ENCODE data around the gene NTPCR.

The NTPCR gene

DNA sequence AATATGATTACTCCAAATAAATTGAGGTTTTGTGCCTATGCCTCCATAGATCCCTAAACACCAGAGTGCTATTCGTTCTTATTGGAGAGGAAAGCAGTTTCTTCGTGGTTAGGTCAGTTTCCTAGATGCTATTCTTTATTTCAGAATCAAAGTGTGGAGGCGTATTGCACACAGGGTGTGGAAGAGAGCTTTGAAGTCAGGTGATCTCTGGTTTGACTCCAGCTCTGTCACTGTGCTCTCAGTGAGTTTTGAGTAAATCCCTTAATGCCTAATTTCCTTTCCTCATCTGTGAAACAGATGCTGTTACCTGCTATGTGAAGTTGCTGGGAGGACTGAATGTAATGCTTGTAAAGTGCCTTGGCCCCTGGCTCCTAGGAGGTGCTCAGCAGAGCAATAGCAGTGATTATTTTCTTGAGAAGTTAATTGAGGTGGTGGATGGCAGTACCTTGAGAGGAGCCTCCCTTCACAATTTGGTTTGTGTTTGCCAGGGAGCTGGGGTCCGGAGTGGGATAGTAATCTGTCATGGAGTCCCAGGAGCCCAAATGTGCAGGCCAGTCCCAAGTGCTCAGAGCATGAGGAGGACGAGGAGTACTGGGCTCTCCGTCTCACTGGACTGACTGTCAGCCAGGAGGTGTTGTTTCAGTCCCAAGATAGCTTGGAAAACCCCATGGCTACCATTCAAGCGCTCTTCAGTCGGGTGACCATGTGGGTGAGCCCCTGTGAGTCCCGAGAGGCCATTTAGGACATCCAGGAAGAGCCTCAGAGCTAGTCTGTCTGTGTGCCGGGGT is 14.9 kb downstream of the NTPCR start:
- DNase-seq: no peak

DNA sequence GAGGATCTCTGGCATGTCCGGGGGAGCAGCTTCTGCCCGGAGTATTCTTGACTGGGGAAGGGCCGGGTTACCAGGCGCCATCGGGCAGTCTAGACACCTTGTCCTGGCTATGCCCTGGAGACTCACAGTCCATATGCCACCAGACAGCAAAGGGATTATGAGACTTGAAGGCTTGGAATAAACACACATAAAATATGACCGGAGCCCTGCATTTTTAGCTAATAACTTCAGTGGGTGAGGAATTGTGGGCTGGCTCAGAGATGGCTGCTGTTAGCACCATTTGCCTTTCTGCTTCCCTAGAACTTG is 15.5 kb downstream of the NTPCR start:
- DNase-seq: no peak

DNA sequence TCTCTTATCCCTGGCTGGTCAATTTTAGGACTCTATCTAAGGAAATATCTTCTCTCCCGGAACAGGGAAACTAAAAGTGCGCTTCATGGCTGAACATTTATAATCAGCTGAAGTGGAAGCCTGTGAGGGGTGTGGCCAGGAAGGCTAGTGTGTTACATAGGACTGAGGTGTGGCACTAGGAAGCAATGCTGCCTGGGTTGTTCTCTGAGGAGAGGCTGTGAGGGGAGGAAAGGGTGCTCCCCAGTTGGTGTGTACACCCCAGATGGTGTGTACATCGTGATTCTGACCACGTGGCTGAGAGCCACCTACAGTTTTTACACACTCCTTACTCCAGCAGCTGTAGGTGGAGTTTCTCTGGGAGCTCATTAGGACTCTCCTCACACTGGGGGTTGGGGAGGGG is 16.3 kb downstream of the NTPCR start:
- DNase-seq: no peak

DNA sequence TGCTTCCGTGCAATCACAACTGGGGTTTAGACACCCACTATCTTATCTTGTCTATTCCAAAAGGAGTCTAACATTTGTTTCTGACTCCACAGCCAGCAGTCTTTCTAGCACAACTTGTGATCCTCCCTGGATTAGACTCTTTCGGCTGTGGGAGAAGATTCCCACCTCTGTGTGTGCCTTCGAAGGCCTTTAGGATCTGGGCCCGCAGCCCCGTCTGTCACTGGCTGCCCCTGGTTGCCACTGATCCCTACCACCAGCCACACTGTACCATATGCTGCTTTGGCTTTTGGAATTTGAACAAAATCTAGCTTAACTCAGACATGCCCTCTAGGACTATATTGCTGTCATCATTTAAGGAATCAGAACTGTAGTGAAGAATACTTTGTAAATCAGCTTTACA is 18.0 kb downstream of the NTPCR start:
- no peak for DNase-seq

GRCh38 chr1:232968965-232969364 is 18.6 kb downstream of the NTPCR start:
- no peak for DNase-seq

DNA sequence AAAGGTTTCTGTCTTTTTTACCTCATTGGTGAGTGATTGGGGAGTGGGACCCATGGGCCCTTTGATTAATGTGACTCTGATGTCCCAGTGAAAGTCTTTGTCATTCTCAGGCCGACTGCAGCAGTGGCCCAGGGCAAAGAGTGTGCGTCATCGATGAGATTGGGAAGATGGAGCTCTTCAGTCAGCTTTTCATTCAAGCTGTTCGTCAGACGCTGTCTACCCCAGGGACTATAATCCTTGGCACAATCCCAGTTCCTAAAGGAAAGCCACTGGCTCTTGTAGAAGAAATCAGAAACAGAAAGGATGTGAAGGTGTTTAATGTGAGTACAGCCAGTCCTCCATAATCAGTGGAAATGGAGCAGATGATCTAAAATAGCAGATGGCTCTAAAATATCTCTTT is 19.4 kb downstream of the NTPCR start:
- DNase-seq: no peak

DNA sequence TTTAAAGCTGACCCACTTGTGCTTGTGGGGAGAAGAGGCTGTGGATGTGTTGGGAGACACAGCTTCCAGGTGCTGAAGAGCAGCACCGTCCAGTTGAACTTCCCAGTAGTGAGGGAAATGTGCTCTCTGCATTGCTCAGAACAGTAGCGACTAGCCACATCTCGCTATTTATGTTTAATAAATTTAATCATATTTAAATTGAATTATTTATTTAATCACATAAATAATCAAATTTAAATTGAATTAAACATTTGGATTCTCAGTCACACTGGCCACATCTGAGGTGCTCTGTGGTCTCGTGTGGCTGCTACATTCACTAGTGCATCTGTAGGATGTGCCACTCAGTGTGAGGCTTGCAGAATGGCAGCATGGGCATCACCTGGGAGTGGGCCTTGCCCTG is 20.1 kb downstream of the NTPCR start:
- DNase-seq: no peak

DNA sequence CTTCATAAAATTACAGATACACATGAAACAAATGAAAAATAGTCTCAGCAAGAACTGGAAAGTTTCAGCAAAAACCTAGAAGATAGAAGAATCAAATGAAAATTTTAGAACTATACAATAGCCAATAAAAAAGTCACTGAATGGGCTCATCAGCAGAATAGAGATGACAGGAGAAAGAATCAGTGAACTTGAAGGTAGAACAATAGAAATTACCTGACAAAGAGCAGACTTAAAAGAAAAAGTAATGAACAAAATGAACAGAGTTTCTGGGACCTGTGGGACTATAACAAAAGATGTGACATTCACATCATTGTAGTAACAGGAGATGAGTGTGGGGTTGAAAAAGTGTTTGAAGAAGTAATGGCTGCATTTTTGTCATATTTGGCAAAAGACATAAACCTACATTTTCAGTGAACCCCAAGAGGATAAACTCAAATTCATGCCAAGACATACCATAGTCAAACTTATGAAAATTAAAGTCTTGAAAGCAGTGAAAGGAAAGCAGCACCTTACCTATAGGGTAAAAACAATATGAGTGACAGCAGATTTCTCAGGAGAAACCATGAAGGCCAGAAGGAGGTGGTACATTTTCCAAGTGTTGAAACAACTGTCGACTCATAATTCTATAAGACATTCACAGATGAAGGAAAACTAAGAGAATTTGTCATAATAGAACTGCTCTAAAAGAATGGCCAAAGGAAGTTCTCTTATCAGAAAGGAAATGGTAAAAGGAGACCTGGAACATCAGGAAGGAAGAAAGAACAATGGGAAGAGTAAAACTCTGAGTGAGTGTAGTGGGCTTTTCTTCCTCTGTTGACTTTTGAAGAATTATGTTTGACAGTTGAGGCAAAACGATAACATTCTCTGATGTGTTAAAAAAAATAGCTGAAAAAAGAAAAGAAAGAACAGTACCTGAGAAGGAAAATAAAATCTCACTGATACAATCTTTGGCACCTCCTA is 23.5 kb downstream of the NTPCR start:
- DNase-seq: no peak

GRCh38 chr1:232974971-232975370 is 24.6 kb downstream of the NTPCR start:
- no peak for DNase-seq

- DNase-seq: no peak
These were observed 27.8 kb downstream of the NTPCR start for GRCh38 chr1:232978091-232978634.

DNA sequence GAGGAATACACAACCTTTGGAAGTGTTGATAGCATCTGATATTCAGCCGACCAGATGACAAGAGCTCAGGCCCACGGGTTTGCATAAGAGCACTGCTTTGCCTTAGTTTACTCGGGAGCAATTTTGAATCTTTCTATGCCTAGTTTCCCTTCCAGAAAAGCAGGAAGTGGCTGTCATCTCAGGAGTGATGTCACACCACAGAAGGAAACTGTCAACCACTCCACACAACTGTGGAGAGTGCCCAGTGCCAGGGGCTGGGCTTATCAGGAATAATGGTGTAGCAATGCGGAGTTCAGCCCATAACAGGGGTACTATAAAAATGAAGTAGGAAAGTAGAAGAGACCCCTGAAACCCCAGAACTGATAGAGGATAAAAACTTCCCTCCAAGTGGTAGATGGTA is 28.4 kb downstream of the NTPCR start:
- DNase-seq: no peak

DNA sequence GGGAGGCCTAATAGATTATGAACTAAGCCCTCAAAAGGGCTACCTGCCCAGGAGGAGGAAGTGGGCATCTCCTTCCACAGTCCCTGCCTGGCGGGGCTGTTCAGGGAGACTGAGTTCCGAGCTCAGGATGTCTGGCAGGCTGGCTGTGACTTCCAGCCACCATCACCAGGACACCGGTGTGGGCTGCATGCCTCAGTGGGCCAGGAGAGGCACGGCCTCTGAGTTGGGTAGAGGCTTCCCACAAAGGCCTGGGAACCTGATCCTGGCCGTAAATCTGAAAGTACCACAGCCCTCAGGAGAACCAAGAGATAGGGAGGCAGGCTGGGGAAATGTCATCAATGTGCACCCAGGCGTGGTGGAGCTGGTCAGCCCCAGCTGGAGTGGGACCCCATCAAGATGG is 29.1 kb downstream of the NTPCR start:
- DNase-seq: no peak

DNA sequence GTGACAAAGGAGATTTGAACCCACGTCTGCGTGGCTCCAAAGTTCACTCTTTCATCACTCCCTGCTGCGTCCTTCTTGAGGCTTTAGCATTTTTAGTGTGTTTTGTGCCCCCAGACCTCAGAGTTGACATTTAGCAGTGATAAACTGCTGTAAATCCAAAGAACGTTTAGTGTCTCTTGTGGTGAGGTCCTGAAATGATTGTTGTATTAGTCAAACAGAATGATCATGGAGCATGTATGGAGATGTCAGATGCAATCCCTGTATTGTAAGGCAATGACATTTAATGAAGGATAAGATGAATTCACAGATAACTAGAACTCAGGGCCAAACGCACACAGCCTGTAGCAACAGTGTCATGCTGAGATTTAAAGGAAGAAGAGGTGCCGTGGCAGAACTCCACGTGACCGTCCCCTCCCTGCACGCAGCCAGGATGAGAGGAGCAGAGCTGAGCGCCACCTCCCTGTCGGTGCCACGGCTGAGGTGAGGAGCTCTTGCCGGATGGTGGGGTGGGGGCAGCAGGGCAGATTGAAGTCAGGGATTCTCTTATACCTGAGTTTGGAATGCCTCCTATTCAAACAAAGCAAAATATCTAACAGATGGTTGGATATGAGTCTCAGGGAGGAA is 30.1 kb downstream of the NTPCR start:
- no peak for DNase-seq

DNA sequence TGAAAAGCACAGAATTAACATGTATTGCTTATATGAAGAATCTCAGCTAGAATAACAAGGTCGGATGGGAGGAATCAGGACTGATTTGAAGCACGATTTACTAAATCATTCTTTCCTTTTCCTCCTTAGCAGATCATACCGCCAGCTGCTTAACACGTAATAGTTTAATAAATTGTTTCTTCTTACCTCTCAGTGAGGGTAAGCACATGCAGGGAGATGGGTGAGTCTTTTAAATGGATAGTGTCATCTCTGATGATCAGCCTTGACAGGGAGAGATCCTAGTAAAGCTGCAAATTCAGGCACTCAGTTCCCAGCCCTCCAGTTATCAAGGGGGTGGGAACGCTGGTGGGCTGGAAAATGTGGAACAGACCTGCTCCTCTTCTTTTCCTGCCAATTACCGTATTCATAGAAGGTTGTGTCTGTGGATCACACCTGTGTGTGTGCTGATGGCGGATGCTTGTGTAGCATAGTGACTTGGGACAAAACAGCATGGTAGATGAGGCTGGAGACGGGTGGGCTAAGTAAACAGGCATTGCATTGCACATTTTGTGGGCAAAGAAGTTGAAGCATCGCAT is 30.7 kb downstream of the NTPCR start:
- no peak for DNase-seq

DNA sequence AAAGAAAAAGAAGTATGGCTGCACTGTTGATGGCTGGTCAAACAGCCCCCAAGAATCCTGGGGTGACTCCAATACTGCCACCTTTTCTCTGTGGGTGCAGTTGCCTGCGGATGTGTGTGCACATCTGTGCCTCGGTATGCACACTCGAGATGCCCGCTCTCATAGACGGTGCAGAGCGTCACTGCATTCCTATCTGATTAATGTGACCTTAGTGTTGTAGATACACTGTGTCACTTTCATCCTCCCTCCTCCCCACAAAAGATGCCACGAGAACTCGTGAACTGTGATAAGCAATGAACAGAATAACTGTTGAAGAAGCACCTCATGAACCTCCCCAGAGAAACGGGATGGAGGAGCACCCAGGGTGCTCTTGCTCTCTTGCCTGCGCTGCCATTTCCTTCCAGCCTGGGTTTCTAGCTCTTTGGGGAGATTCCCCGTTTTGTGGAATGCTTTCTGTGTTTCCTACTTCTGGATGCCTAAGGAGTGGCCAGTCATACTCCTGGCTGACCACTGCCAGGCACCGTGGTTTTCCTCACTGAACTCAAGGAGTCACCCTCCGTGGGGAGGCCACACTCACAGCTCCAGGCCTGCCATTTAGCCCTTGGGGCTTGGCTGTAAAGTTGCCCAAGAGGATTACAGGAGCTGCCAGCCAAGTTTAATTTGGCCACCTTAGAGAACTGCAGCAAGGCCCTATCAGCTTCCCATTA is 32.0 kb downstream of the NTPCR start:
- DNase-seq: no peak

GRCh38 chr1:232983375-232983774 is 33.0 kb downstream of the NTPCR start:
- no peak for DNase-seq

DNA sequence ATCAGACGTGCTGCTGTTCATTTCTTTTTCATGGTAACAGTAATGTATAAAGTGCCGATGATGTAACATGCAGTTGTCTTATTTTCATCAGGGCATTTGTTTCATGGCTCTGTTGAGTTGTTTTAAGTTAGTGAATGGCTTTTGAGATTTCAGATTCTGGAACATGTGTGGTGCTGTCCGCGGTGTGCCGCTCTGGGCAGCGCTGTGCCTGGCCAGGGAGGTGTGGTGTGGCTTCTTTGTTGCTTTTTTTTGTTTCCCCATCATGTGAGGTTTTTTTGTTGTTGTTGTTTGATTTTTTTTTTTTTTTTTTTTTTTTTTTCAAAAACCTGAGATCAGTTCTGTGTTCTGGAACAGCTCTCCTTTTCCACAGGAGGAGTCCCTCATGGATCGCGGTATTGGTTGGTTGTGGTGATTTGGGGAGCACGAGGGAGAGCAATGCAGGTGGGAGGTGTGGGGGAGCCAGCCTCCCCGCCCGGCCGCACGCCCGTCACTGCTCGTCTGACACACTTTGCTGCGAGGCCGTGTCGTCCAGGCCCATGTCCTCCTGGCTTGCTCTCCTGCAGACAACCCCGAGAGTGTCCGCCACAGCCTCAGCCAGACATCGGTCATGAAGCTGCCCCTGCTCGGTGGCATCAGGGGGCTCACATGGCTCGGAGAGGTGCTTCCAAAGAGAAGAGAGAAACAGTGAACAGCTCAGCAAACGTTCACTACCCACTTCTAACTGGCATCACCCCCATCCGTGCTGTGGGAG is 33.6 kb downstream of the NTPCR start:
- no peak for DNase-seq

DNA sequence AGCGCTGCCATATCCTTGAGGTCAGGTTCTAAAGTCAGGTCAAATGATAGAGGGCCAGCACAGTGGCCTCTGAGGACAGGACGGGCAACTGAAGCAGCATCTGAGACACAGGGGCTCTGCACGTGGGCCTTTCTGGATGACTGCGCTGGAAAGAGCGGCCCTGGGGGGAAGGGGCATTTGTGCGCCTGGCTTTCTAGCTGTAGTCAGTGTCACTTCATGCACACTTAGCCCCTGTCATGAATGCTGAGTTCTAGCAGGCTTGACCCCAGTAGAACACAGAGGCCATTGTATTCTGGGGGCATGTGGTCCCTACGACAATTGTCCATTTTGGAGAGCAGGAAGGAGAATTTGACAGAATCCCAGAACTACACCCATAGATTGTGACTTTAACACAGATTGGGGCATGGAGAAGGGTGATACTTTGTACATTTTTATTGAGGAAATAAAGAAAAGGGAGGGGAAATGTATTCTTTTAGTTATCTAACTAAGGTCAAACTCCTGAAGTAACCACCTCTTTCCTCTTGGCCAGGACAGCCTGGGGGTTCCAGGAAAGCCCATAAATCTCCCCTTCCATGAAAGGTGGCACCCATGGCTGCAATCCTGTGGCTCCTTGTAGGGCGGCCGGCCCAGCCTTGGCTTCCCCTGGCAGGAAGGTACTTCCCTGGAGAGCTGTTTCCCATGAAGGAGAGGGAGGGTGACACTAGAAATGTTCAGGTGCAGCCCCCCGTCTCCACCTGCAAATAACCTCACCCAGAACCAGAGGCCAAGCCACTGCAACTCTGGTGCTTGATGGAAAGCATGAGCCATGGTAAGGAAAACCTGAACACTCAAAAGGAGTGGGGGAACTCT is 34.4 kb downstream of the NTPCR start:
- no peak for DNase-seq

- no peak for DNase-seq
These were observed 35.6 kb downstream of the NTPCR start for GRCh38 chr1:232985882-232986526.

DNA sequence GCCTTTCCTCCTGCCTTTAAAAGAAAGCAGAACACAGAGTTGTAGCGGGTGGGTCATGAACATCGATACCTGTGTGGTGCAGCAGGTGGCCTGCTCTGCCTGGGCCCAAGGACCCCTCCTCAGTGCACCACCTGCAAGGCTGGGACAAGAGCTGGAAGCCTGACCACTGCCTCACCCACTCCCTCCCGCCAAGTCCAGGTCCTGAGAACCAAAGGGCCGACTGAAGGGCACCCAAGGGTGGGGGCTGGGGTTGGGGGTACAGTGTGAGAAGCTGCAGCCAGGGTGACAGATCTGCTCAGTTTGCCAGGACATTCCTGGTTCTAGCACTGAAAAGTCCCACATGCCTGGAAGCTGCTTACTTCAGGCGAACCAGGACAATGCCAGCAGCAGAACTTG is 36.1 kb downstream of the NTPCR start:
- DNase-seq: no peak
